HPDE6-E6E7 (cell line): ENCODE measurements around the gene SLC26A9.

ENCODE experiments used
- DNase-seq: peaks from one replicate; pipeline ENCODE4 v3.0.0; 2011; ENCODE audit warnings: missing footprints; ENCODE audit errors: extremely low spot score

SLC26A9 gene

DNA sequence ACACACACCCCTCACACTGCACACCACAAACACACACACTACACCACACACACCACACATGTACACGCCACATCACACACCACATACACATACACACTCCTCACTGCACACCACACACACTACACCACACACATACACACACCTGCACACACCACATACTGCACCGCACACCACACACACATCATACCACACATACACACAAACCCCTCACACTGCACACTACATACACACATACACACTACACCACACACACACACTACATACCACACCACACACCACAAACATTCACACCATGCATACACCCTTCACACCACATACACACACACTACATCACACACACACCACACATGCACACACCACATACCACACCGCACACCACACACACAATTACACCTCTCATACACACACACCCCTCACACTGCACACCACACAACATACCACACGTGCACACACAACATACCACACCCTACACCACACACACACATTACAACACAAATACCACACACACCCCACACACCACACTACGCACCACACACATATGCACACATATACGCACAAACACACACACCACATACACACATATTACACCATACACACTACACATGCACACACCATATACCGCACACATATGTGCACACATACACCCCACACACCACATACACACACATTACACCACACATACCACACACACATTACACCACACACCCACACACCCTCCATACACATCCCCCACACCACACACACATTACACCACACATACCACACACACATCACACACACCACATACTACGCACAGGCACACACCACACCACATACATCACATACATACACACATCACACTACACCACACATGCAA is 30.3 kb upstream of the SLC26A9 start:
- DNase-seq, result no peak

DNA sequence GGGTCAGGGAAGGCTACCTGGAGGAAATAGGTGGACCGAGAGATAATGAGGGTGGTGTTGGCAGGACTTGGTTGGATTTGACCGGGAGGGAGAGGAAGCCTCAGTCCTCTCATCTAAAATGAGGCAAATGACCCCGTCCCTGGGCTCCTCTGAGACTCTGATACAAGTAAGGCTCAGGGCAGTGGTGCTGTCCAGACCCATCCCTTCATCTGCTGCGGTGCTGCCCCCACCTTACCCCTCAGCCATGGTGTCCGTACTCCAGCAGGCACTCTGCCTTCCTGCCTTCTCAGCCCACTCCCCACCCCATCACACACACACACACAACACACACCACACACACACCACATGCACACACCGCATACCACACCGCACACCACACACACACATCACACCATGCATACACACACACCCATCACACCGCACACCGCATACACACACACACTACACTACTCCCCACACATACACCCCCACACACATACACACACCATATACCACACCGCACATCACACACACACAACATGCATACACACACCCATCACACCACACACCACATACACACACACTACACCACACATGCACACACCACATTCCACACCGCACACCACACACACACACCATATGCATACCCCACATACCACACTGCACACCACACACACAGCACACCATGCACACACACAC is 29.4 kb upstream of the SLC26A9 start:
- DNase-seq, result no peak

DNA sequence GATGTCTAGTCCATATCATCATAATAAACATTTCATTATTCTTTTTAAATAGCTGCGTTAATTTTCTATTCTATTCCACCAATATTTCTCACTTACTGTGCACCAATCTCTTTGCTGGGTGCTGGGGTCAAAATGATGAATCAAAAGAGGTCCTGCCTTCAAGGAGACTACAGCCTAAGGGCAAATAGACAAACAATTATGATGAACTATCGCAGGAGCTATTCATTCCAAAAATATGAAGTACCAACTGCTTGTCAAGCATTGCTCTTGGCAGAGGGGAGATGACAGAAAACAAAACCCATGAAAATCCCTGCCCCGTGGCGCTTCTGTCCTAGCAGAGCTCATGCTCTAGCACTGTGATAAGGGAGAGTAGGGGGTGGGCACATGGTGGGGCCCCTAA is 28.8 kb upstream of the SLC26A9 start:
- no peak for DNase-seq

DNA sequence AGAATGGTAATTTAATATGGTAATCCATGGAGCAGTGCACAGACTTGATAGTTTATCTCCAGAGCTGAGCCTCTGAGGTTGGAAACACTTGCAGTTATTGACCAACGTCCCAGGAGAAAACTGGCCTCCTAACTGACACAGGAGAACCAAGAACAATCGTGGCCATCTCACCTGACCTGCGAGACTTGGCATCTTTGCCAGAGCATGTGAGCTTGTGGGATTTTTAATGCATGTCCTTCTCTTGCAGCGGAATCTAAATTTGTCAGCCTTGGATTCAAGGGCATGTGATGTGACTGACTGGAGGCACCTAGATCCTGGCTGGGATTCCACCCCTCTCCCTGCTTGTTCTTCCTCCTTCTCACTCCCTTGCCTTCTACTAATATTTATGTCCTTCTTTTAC is 27.8 kb upstream of the SLC26A9 start:
- DNase-seq, result no peak

DNA sequence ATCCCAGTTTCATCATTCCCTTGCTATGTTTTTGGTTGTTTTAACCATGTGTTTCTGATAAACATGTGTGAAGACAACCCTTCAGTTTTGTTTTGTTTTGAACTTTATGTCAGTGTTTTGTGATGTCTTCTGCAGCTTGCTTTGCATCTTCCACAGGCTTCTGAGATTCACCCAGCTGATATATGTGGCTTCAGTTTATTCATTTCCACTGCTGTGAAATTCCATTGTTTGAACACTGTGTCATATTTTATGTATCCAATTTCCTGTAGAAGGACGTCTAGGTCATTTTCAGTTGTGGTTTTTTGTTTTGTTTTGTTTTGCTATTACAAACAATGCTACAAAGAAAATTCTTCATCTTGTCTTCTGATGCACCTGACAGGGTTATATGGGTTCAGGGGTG is 27.2 kb upstream of the SLC26A9 start:
- DNase-seq, result no peak

DNA sequence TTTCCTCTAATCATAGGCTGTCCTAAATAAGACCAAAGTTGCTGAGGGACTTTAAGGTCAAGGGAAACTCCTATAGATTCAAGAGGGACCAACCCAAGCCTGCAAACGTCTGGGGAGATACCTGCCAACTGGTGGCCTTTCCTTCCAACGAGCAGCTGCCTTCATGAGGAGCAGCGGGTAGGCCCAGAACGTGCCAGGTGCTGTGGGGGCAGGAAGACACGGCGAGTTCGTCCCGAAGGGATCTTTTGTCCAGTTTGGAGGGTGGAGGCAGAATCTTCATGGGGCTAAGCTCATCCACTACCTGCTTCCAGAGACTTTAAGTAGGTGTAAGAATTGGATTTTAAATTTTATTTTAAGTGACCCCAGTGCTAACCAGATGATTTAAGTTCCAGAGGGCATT is 26.0 kb upstream of the SLC26A9 start:
- no peak for DNase-seq

DNA sequence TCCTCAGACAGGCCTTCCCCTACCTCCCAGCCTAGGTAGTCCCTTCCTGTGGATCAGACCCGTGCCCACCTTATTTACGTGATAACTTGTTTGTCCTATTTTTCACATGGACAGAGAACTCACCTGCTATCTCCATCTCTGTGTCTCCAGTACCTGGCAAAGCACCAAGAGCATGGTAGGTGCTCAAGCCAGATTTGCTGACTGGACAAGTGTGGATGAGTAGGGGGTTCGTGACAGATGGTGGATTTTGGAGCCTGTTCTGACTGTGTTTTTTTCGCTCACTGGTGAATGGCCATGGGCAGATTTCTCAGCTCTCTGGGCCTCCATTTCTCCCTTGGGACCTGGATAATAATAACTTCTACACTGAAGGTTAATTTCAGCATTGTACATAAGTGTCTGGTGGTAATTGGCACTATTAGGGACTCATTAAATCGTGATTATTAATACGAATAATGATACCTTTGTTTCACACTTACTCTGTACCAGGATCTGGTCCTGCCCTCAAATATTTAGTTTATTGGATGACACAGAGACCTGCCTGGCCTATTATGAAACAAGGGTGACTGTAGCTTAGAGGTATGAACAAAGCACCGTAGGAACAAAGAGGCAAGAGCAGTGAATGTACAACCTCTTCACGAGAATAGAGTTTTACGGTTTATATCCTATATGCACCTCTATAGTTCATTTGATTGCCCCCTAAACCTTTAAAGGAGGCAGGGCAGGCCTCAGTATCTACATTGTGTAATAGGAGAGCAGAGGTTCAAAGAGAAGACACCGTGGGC is 24.5 kb upstream of the SLC26A9 start:
- peak; percentile 56 for DNase-seq

DNA sequence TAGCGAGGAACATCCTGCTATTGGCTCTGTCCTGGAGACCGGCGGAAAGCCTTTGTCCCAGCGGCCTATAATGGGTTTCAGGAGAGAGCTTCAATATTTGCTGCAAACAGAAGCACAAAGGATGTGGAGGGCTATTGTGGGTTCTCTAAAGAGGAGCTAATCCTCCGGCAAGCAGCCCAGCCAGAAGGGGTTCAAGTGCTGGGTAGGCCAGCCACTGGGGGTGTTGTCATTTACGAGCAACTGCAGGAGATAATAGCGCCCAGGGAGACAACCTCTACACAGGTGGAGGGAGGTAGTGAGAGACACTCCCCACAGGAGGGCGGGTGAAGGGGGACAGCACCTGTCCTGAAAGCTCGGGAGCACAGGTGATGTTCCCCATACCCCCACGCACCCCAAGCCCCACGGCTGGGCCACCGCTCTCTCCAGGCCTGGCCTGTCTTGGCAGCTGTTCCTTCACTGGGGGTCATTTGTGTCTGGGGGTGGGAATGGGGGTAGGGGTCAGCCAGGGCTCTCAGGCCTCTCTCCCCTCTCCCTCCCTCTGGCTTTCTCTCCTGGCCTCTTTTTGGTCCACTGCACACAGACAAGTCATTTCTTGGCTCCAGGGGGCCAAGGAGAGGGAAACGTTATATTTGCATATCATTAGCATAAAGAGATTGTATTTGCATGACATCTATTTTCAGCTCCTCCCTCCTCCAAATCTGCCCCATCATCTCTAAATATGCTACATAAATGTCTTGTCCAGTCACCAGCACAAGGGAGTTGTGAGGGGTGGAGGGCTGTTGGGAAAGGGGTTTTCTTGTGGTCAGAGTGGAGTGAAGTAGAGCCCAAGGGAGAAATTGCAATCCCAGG is 22.0 kb upstream of the SLC26A9 start:
- no peak for DNase-seq

DNA sequence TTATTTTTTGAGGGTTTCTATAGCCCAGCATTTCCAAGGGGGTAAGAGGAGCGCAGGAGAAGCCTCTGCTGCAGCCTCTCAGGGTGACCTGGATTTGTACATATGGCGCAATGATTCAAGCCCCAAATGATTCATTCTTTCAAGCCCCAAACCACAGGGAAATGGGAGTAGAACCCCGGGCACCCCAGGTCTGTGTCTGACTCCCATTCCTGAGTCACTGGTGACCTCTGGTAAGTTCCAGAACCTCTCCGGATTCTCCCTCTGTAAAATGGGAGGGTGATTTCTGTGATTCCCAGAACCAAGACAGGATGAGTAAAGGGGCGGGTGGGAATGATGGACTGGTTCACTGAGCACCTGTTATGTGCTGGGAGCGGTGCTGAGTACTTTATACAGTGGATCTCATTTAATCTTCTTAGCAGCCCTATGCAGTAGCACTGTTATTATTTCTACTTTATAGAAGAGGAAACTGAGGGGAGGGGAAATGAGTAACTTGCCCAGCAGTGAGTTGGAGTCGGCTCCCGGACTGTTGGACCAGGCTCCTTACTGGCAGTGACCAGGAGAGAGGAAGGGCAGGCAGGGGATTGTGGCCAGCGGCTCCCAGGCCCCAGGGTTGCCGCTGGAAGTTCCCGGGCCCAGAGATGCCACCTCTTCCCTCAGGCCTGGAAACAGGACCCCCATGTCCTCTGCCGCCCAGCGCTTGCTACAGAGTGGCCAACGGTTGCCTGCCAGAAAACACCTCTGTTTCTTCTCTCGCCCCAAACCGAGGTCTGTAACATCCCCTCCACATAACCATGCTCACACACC is 20.3 kb upstream of the SLC26A9 start:
- DNase-seq, result peak; percentile 69

DNA sequence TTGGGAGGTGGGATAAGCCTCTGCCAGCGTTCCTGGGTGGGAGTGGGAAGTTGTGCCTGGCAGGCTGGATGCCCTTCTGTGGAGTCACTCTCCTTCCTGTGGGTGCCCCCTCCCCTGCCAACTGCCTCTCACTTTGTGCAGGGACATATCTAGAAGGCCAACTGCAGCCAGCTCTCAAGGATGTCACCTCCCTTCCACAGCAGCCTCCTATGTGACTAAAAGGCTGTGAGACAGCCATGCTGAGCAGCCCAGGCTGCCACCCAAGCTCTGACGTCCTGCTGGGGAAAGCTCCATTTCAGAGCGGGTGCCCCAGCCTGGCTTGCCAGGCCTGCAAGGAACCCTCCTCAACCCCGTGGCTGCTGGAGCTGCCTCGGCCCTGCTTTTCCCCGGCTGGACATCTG is 19.6 kb upstream of the SLC26A9 start:
- DNase-seq, result no peak

DNA sequence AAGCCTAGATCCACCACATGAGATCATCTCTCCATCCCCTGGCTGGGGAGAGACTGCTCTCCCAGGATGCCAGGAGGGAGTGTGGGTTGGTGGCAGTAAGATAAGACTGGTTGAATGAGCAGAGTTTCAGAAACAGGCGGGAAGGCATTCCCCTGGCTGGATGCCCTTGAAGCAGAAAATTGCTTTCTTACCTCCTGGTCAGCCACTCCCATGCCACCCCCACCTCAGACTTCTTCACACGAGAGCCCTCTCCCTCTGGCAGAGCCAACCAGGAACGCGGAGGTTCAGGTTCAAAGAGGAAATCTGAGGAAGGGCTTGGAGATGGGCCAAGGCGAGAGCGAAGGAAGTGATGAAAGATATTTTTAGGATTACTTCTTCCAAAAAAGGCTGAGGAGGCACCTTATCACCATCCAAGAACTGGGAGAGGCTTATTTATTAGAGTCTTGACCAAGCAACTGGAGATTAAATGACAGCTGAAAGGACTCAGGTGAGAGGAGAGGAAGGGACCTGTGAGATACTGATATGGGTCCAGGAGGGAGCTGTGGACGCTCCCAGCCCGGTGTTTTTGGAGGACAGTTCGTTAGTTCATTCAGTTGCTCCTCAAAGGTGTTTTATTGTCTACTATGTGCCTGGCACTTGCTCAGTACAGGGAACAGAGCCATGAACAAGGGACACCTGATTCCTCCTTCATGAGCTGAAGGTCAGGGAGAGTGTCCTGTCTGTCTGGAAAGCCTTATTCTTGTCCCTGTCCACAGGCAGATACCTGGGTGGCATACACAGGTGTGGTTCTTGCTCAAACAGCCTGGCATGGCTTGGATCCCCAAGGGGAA is 18.9 kb upstream of the SLC26A9 start:
- no peak for DNase-seq

DNA sequence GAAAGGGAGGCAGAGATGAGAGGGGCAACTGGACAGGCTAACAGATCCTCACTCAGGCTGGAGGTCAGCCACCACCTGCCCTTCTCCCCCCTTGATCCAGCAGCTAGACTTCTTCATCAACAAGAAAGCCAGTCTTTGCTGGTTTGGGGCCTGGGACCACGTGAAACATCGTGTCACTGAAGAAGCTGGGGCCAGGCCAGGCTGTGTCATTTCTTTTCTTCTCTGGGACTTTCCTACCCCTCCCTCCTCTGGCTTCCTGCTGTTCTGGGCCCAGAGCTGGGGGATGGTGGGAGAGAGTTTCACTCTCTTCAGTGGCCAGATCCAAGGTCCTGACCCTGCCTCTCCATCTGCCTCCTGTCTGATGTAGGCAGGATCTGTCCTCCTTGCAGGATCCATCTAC is 18.1 kb upstream of the SLC26A9 start:
- DNase-seq, result no peak

DNA sequence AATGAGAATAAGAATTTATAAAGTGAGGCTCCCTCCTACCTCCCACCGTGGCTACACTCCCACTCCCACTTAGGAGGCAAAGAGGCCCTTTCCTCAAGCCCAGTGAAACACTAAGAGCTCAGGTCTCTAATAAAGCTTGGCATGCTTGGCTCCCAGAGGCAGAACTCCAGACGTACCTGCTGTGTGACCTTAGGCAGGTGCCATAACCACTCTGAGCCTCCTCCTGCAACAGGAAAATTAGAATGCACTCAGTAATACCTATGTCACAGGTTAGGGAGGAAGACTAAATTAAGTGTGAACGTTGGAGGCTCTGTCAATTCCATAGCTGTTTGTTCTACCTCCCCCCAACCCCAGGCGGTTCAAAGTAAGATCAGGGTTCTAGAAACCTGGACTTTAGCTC is 16.5 kb upstream of the SLC26A9 start:
- no peak for DNase-seq

DNA sequence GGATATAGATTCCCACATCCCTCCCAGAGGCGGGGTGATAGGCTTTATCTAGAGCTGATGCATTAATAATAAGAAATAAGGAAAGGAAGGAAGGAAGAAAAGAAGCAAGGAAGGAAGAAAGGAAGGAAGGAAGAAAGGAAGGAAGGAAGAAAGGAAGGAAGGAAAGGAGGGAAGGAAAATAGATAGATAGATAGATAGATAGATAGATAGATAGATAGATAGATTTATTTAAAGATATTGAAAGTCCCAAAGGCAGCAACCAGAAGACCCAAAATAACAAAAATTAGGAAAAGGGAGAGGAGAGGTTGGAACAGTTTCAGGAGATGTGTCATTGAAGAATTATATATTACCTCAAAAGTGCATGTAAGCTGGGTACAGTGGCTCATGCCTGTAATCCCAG is 12.2 kb upstream of the SLC26A9 start:
- DNase-seq, result no peak

DNA sequence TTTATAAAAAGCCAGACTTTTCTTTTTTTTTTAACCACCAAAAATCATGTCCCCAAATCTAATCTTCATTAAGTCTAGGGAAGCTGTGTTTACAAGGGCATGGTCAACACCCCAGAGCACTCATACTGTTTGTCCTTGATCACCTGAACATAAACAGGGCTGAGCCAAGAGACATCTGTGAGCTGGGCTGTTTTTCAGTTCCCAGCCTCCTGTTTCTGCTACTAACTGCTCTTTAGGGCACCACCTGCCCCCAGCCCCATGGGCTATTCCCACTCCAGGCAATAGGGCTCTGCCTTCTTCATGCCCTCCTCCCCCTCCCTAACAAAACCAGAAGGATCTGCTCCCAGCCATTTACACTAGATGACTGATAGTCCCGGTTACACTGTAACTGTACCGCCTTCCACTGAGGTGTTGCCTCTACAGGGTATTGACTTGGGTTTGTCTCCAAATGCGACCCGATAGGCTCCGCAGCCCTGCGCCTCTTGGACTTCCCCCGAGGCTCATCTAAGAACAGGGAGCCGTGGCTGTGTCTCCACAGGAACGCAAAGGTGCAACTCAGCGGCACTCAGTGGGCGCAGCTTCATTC is 11.7 kb upstream of the SLC26A9 start:
- no peak for DNase-seq

DNA sequence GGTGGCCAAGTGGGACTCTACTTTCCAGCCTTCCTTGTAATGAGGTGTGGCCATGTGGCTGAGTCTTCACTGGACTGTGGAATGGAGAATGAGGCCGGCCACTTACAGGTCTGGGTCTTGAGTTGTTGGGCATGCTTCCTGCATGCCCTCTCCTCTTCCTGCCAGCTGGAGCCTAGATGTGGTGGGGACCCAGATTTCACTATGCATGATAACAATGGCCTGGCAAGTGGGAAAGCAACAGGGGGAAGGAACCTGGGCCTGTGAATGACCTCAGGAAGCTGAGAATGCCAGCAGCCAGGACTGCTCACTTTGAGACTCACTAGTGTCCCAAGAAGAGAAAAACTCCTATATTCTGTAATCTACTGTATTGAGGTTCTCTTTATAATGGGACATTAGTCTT is 8.5 kb upstream of the SLC26A9 start:
- DNase-seq, result no peak

DNA sequence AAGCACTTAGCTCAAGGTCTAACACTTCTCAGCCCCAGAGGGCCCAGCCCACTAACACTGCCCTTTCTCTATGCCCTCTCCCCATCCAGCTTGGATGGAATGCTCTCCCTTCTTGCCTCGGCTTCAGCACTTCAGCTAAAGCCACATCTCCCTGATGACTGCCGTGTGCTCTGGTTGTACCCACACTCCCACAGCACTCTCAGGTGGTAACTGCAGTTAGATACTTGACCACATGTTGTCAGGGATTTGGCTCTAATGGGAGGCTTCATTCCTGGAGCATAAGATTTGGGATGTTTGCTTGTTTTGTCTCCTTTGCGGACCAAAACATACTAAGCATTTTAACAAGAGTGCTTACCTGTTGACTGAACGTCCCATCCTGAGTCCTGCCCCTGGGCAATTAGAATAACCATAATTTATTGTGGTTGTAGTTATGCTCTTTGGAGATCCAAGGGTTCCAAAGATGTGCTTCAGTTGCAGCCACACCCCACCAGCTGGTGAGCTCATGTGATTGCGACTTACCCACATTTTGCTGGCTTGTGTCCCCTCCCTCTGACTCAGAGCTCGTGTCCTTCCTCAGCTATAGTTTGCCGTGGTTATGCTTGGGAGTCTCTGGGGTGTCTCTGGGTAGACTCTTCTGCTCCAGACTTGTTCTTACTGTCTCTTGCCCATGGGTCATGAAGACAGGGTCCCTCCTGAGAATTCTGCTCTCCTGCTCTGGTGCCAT is 7.7 kb upstream of the SLC26A9 start:
- DNase-seq, result no peak

DNA sequence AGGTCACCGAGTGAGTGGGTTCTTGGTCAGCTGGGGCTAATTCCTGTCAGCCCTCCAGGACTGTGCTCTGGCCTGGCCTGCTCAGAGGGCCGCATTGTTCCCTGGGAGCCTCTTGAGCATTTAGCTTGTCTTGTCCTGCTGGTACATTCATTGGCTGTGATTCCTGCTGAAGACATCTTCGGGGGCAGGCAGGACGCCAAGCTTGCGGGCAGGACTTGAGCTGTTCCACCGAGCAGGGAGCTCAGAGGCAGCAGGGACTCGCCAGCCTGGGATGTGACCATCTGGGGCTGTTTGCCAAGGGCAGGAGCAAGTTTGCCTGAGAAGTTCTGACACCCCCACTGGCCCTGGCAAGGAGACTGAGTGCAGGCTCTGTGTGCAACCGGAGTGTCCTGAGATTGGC is 7.0 kb upstream of the SLC26A9 start:
- no peak for DNase-seq

DNA sequence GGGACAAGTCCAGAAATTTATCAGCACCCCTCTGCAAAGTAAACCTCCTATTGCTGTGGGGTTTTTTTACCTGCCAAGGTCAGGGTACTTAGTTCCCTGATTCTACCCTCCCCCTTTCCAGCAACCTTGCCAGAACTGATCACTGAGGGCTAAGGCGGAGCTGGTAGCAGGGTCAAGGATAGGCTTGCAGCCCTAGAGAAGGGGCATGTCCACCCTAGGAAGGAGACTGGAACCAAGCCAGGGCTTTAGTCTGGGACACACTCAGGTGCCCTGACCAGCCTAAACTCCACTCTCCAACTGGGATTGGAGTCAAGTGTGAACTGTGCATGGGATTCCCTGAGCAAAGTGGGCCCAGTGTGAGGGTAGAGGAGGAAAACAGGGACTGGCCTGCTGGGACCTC is 6.5 kb upstream of the SLC26A9 start:
- no peak for DNase-seq
